ENCODE data around the gene DPP7. TPM values are rescaled to one million over a fixed set of nuclear protein-coding genes. Genes with fewer than 3 reads are reported as not detected.

Gene DPP7
- total RNA-seq, 2 donors from 2014 or later, result 20.1 to 30.6 TPM

DNA sequence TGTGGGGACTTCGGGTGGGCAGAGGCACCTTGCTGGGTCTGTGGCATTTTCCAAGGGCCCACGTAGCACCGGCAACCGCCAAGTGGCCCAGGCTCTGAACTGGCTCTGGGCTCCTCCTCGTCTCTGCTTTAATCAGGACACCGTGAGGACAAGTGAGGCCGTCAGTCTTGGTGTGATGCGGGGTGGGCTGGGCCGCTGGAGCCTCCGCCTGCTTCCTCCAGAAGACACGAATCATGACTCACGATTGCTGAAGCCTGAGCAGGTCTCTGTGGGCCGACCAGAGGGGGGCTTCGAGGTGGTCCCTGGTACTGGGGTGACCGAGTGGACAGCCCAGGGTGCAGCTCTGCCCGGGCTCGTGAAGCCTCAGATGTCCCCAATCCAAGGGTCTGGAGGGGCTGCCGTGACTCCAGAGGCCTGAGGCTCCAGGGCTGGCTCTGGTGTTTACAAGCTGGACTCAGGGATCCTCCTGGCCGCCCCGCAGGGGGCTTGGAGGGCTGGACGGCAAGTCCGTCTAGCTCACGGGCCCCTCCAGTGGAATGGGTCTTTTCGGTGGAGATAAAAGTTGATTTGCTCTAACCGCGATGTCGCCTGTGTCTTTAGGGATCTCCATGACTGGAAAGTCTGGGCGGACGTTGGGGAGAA lies 5.8 kb downstream of the DPP7 start:
- H3K36me3 ChIP-seq (ENCODE audit: control insufficient read depth, insufficient read depth, low read length), result peaks cover 4% of the 10 kb centered on the region
- DNase-seq, result no peak
- Mint-ChIP-seq H3K9me3 (no peaks in the 10 kb centered on the region), H3K4me3 (no peak overlapping the region), H3K36me3 (ENCODE audit: low read depth) (peaks cover 11% of the 10 kb centered on the region), H3K4me1 (no peaks in the 10 kb centered on the region), H3K27me3 (ENCODE audit: insufficient read depth) (peaks cover 9% of the 10 kb centered on the region), H3K27ac (no peak overlapping the region)
- no peaks in the 10 kb centered on the region for H3K9me3 ChIP-seq (ENCODE audit: control insufficient read depth, low read length)
- peaks cover 9% of the 10 kb centered on the region for H3K27me3 ChIP-seq (ENCODE audit: control insufficient read depth, insufficient read depth, low read length, poor library complexity, severe bottlenecking)
- TF ChIP-seq, protein P1, sequence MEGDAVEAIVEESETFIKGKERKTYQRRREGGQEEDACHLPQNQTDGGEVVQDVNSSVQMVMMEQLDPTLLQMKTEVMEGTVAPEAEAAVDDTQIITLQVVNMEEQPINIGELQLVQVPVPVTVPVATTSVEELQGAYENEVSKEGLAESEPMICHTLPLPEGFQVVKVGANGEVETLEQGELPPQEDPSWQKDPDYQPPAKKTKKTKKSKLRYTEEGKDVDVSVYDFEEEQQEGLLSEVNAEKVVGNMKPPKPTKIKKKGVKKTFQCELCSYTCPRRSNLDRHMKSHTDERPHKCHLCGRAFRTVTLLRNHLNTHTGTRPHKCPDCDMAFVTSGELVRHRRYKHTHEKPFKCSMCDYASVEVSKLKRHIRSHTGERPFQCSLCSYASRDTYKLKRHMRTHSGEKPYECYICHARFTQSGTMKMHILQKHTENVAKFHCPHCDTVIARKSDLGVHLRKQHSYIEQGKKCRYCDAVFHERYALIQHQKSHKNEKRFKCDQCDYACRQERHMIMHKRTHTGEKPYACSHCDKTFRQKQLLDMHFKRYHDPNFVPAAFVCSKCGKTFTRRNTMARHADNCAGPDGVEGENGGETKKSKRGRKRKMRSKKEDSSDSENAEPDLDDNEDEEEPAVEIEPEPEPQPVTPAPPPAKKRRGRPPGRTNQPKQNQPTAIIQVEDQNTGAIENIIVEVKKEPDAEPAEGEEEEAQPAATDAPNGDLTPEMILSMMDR (conservative IDR thresholded peaks at IDR 0.05), result no peak
- no peak overlapping the region for H3K9ac ChIP-seq (ENCODE audit: extremely low read depth, low read length, poor library complexity, severe bottlenecking)
- no peaks in the 10 kb centered on the region for H3K4me1 ChIP-seq (ENCODE audit: control insufficient read depth, insufficient read depth, low read length)
- 91 to 94% methylated on average over 28 to 29 of the region's 29 CpGs for WGBS, 2 experiments (ENCODE audit: insufficient coverage in 1 of 2, insufficient read length in 1 of 2)
- H3K27ac ChIP-seq (ENCODE audit: low read depth, low read length), result no peak overlapping the region
- H3K4me3 ChIP-seq (ENCODE audit: low read length), result no peak overlapping the region

DNA sequence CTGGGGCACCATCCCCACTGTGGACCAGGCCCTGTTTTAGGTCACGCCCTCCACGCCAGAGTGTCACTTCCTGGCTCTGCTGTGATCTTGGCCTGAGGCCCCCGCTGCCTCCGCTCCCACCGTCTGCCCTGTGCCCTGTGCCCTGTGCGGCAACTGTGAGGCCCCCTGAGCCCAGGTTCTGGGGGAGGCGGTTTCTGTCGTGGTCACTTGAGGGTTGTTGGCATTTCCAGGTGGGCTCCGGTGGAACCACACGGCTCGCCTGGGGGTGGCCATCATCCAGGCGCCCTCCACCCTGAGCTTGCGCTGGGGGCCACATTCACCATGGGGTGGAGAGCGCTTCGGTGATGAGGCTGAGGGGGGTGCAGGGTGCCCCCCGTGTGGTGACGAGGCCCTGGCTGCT lies 6.6 kb downstream of the DPP7 start:
- no peak overlapping the region for H3K27ac ChIP-seq (ENCODE audit: low read depth, low read length)
- Mint-ChIP-seq H3K9me3 (no peaks in the 10 kb centered on the region), H3K36me3 (ENCODE audit: low read depth) (peaks cover 11% of the 10 kb centered on the region), H3K4me3 (no peak overlapping the region), H3K27me3 (ENCODE audit: insufficient read depth) (peaks cover 3% of the 10 kb centered on the region), H3K4me1 (no peaks in the 10 kb centered on the region), H3K27ac (no peak overlapping the region)
- peaks cover 6% of the 10 kb centered on the region for H3K9me3 ChIP-seq (ENCODE audit: control insufficient read depth, low read length)
- no peak overlapping the region for H3K9ac ChIP-seq (ENCODE audit: extremely low read depth, low read length, poor library complexity, severe bottlenecking)
- peaks cover 11% of the 10 kb centered on the region for H3K36me3 ChIP-seq (ENCODE audit: control insufficient read depth, insufficient read depth, low read length)
- H3K27me3 ChIP-seq (ENCODE audit: control insufficient read depth, insufficient read depth, low read length, poor library complexity, severe bottlenecking), result peaks cover 2% of the 10 kb centered on the region
- TF ChIP-seq, protein P1 (conservative IDR thresholded peaks at IDR 0.05), result no peak
- H3K4me1 ChIP-seq (ENCODE audit: control insufficient read depth, insufficient read depth, low read length), result no peaks in the 10 kb centered on the region
- DNase-seq, result no peak
- WGBS, 2 experiments (ENCODE audit: insufficient coverage in 1 of 2, insufficient read length in 1 of 2), result 87 to 95% methylated on average over 3 to 17 of the region's 17 CpGs
- H3K4me3 ChIP-seq (ENCODE audit: low read length), result no peak overlapping the region

DNA sequence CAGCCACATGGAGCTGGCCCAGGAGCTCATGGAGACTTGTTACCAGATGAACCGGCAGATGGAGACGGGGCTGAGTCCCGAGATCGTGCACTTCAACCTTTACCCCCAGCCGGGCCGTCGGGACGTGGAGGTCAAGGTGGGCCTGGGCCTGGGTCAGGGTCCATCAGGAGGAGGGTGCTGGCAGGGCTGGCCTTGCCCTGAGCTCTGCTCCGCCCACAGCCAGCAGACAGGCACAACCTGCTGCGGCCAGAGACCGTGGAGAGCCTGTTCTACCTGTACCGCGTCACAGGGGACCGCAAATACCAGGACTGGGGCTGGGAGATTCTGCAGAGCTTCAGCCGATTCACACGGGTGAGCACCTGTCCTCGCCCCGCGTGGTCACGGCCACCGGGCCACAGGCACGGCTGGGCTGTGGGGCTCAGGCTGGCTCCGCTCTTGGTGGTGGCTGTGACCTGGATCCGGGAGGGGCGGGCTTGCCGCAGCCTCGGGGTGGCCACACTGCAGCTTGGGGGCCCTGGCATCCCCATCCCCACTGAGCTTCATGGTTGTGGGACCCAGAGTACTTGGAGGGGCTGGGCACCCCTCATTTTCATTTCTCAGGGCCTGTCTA lies 7.1 kb downstream of the DPP7 start:
- no peak overlapping the region for H3K4me3 ChIP-seq (ENCODE audit: low read length)
- H3K4me1 Mint-ChIP-seq, result no peaks in the 10 kb centered on the region
- no peaks in the 10 kb centered on the region for H3K9me3 Mint-ChIP-seq
- H3K27me3 Mint-ChIP-seq (ENCODE audit: insufficient read depth), result no peaks in the 10 kb centered on the region
- H3K27ac Mint-ChIP-seq, result no peak overlapping the region
- DNase-seq, result no peak
- no peak overlapping the region for H3K9ac ChIP-seq (ENCODE audit: extremely low read depth, low read length, poor library complexity, severe bottlenecking)
- H3K4me1 ChIP-seq (ENCODE audit: control insufficient read depth, insufficient read depth, low read length), result no peaks in the 10 kb centered on the region
- TF ChIP-seq, protein P1 (conservative IDR thresholded peaks at IDR 0.05), result no peak
- H3K36me3 Mint-ChIP-seq (ENCODE audit: low read depth), result peaks cover 11% of the 10 kb centered on the region
- H3K27ac ChIP-seq (ENCODE audit: low read depth, low read length), result no peak overlapping the region
- 95 to 96% methylated on average over 21 to 27 of the region's 27 CpGs for WGBS, 2 experiments (ENCODE audit: insufficient coverage in 1 of 2, insufficient read length in 1 of 2)
- no peak overlapping the region for H3K4me3 Mint-ChIP-seq
- peaks cover 17% of the 10 kb centered on the region for H3K36me3 ChIP-seq (ENCODE audit: control insufficient read depth, insufficient read depth, low read length)
- H3K9me3 ChIP-seq (ENCODE audit: control insufficient read depth, low read length), result peaks cover 11% of the 10 kb centered on the region
- H3K27me3 ChIP-seq (ENCODE audit: control insufficient read depth, insufficient read depth, low read length, poor library complexity, severe bottlenecking), result no peaks in the 10 kb centered on the region
